ENCODE results near the gene S100A7A.
"Not testable (repeated sequence)": the region's sequence is repeated elsewhere in the genome, so short reads cannot be mapped to it uniquely, and the experiment has no call there.

The S100A7A gene

GRCh38 chr1:153422450-153423068 lies 6.2 kb downstream of the S100A7A start:
- DNase-seq (ENCODE audit: low spot score): peak; percentile 10

GRCh38 chr1:153426809-153427208 lies 10.5 kb downstream of the S100A7A start:
- DNase-seq (ENCODE audit: low spot score): no peak

DNA sequence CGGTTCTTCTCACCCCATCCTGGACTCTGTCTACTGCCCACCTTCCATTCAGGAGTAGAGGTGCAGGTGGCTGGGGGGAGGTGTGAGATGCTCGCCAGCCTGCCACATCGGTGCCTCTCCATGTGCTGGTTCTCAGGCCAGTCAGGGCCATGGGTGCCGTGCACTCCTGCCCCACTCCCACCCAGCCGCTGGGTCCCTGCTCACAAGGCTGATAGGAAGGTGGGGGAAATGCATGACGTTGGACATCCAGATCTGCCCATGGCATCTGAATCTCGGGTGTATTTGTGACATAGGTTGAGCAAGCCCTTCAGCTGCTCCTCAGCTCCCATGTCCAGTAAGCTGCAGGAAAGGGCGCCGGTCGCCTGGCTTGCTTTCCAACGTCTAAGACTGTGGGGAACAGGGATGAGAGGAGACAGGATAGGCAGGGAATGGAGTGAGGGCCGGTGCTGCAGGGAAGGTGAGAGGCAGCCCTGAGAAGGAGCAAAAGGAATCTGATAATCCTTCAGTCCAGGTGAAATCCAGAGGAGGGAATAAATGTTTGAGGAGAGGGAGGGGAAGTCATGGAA lies 11.8 kb downstream of the S100A7A start:
- no peak for DNase-seq (ENCODE audit: low spot score)

DNA sequence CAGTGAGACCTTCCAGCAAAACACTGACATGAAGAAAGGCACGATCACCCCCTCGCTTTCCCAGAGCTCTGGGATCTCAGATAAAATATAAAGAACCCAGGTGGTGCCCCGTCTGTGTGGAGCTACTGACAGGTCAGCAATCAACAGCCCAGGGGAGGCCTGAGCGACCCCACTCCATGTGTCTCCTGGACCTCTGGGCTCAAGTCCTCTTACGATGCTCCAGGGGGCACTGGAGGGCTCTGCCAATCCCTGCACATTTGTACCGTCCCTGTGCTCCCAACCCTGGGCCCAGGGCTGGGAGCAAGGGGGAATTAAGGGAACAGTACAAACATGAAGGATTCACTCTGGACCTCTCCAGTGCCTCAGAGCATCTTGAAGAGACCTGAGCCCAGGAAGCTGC lies 12.5 kb downstream of the S100A7A start:
- DNase-seq (ENCODE audit: low spot score): no peak

DNA sequence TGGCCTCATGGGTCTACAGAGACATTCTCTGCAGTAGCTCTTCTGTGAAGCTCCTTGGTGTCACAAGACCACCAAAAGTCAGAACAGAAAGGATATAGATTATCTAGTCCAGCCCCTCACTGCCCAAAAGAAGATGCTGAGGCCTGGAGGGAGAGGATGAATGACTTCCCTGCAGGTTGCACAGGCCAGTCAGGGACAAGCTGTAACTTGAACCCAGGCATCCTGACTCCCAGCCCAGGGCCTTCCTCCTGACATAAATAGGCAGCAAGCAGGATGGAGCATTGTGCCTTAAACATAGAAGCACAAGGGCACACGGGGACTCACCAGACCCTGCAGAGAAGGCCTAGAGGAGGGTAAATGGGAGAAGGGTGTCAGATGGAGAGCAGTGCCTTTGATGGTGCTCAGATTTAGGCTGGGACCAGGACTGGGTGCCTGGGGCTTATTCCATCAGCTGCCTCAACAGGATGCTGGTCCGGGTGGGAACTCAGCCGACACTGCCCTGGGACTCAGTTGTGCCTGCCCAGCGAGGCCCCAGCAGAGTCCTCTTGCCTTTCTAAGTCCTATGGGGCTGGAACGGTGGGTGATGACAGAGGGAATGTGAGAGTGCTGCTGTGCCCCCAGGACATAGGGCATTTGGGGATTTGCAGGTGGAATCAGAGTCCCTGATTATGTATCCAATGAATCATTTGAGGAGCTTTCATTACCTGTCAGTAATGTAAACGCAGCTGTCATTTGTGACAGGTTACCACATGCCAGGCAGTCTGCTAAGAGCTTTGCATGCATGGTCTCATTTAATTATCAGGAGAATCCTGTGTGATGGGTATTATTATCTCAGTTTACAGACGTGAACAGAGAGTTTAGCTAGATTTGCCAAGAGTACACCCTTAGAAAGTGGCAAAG lies 13.2 kb downstream of the S100A7A start:
- no peak for DNase-seq (ENCODE audit: low spot score)

GRCh38 chr1:153430166-153430553 lies 13.8 kb downstream of the S100A7A start:
- DNase-seq (ENCODE audit: low spot score): no peak

DNA sequence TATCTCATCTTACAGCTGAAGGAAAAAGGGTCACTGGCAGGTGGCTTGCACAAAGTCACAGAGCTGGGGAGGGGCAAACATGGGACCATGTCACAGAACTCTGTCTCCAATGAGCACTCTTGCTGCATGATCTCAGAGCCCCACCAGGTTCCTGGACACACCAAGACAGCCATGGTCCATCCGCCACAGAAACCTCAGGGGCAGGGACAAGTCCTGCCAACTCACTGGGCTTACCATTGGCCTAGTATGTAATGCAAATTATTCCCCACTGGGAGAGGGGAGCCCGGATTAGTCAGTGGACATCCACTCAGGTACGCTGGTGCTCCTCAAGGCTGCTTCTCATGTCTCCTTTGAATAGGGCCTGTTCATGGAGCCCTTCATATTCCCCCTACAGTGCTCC lies 14.2 kb downstream of the S100A7A start:
- DNase-seq (ENCODE audit: low spot score): no peak

- no peak for DNase-seq (ENCODE audit: low spot score)
Measured at GRCh38 chr1:153431002-153431401, 14.7 kb downstream of the S100A7A start.

GRCh38 chr1:153431427-153431826 lies 15.1 kb downstream of the S100A7A start:
- DNase-seq (ENCODE audit: low spot score): no peak

DNA sequence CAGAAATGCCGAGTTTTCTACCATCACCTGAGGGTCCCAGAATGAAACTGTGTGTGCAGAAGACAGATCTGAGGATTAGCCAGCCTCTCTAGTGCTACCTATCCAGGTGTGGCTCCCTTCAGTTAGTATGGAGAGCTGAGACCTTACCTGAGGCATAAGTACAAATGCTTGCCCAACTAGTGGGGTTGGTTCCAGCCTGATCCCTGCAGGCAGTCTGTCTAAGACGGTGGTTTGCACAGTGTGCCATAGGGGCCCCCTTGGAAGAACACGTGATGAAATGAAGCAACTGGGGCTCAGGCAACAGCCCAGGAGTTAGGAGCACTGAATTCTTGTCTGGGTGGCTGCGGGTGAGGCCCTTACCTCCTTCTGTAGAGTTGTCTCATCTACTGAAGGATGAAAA lies 15.6 kb downstream of the S100A7A start:
- no peak for DNase-seq (ENCODE audit: low spot score)

DNA sequence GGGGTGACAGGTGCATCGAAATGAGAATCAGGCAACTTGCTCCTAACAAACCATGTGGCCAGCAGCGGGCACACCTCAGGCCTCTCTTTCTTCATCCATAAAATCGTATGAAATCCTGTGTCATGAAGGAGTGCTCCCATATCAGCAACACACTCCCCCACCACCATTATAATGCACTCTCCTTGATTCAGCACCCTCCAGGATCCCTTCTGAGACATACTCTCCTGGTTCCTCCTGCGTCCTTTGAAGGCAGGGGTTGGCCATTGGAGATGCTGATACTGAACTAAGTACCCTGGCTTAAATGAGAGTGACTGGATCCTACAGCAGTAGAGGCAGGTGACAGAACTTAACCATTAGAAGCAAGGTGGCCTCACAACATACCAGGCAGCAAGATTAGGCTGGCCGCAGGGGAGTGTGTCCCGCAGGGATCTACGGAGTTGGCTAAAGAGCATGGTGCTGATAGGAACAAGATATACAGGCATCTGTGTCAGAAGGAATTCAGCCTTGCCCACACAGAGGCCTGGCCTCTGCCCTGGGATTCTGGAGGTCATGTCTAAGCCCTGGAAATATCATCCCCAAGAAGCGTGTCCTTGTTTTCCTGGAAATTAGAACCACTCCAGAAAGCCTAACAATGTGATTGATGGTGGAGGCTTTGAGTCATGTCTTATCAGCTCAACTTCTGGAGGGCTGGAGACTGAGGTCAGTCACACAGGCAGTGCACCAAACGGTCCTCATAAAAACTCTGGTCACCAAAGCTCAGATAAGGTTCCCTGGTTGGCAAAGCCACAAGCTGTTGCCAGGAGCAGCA lies 16.8 kb downstream of the S100A7A start:
- DNase-seq (ENCODE audit: low spot score): no peak

DNA sequence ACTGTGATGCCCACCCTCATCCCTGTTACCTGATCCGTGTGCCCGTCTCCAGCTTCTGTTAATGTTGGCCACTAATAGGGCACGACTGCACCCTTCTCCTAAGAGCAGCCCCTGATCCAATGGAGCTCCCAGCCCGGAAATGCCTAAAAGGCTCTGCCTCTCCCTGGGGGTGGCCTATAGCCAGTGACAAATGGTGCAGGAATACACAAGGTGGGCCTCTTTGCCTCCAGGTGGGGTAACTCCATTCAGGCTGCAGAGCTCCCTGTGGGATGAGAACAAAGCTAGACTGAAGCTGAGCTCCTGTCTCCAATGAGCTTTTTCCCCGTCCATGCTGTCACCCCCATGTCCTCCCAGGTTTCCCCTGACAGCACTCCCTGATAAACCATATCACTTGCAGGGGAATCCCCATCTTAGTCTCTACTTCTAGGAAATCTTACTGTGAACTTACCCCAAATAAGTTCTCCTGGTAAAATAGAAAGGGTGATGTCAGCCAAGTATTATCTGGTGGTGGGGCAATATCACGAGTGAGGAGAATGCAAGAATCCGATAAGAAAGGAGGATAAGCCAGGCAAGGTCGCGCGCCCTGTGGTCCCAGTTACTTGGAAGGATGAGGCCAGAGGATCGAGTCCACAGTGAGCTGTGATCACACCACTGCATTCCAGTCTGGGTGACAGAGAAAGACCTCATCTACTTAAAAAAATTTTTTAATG lies 18.6 kb downstream of the S100A7A start:
- DNase-seq (ENCODE audit: low spot score): no peak

GRCh38 chr1:153437236-153437635 lies 20.9 kb downstream of the S100A7A start:
- no peak for DNase-seq (ENCODE audit: low spot score)

- no peak for DNase-seq (ENCODE audit: low spot score)
Measured at GRCh38 chr1:153438599-153438998, 22.3 kb downstream of the S100A7A start.

DNA sequence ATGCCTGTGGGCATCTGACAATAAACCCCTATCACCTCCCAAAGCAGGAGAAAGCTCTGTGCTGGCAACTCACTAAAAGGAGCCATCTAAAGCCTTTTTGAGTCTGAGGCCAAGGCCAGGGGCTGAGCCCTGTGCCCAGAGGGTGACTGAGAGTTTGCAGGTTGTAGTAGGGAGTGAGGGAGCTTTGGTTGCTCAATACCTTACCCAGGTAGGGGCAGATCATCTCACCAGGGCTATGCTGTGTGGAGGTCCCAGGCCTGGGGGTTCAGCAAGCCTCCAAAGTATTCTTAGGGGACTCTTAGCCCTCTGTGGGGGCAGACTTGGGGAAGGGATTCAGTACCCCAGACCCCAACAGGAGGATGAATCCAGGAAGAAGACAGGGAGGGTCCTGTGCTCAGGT lies 23.0 kb downstream of the S100A7A start:
- DNase-seq (ENCODE audit: low spot score): no peak

- DNase-seq (ENCODE audit: low spot score): no peak
Measured at GRCh38 chr1:153441238-153441755, 25.0 kb downstream of the S100A7A start.

DNA sequence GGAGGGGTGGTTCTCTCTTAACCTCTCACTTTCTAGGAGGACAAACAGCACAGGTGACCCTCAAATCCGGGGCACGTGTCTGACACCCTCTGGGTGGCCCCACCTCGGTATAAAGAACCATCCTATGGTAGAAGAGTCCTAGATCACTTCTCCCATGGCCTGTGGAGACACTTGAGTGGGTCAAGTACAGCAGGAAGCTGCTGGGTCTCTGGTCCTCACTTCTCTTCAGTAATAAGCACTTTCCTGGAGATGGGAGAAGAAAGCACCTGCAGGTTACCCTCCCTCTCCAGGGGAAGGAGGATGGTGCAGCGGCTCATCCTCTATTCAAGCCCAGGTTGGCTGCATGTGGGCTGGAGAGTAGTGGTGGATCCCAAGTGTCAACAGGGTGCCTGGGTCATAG lies 27.2 kb downstream of the S100A7A start:
- DNase-seq (ENCODE audit: low spot score): no peak

DNA sequence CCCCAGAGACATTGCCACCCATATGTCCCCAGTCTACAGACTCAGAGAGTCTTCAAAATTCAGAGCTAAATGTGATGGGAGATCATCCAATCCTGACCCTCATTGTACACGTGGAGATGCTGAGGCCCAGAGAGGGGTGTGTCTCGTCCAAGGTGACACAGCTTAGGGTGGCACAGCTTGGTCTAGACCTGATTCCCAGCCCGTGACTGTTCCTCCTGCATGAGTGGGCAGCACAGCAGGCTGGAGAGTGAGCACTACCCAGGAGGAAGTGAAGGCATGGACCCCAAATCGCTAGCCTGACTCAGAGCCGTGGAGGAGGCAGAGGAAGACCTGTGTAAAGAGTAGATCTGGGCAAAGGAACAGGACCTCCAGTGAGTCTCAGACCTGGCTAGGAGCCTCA lies 27.8 kb downstream of the S100A7A start:
- DNase-seq (ENCODE audit: low spot score): no peak

- DNase-seq (ENCODE audit: low spot score): no peak
Measured at GRCh38 chr1:153447498-153448170, 31.3 kb downstream of the S100A7A start.

DNA sequence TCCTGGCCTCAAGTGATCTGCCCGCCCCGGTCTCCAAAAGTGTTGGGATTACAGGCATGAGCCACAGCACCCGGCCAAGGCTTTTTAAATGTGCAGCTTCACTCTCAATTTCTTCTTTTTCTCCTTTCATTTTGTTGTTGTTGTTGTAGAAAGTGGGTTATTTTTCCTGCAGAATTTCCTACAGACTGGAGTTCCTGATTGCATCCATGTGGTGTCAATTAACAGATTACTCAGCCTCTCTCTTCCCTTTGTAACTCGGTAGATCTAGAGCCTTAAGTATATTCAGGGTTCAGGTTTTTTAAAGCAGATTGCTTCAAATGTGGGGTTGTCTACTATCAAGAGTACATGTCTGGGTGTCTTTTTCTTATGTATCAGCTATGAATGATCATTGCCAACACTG lies 32.5 kb downstream of the S100A7A start:
- DNase-seq (ENCODE audit: low spot score): not testable (repeated sequence)

DNA sequence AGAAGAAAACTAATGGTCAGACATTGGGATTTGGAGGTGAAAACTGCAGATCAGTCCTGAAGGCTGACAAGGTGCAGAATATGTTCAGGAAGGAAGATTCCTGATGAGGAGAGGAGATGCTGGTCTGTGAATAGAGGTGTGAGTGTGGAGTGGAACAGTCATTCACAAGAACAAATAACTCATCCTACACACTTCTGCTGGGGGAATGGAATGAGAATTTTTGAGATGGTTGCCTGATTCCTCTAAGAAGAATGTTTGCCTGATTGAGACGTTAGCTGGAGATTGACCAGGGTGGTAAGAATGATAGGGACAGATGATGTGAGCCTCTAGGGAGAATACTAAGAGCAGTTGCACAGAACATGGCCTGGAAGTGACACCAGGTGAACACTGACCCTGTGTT lies 40.1 kb downstream of the S100A7A start:
- no peak for DNase-seq (ENCODE audit: low spot score)

Measured in cerebellar cortex (tissue), 1 donor.